ENCODE data around the gene IFIT3.

GRCh38 chr10:89278034-89278535, 49.7 kb upstream of the IFIT3 start:
- TF ChIP-seq CTCF (IDR thresholded peaks at IDR 0.05) (no peak), EZH2 (IDR thresholded peaks at IDR 0.05) (no peak)

Data from neural progenitor cell (in vitro differentiated cells).